HCT116 (cell line): ENCODE results near the gene SMPX. TPM values are rescaled to one million over a fixed set of nuclear protein-coding genes. Genes with fewer than 3 reads are reported as not detected.

Experiments used
- ATAC-seq: fragments of 200-7000 bp; cut with Tn5 transposase; 2 replicates; pipeline ENCODE4 v1.9.1; 2020; ENCODE audit warnings: mild to moderate bottlenecking, moderate library complexity
- BruUV-seq: library from RNA; stranded (reverse); fragments of 400-500 nt; replicated peaks from 2 replicates; lab custom pipeline; 2021; lab: Mats Ljungman, UMichigan
- CTCF ChIA-PET: fragments of 300-600 bp; sonication (Branson Sonifier 250); formaldehyde crosslinking; loops from one replicate; lab custom pipeline; 2021; ENCODE audit warnings: antibody characterized with exemption; lab: Charles Lee
- POLR2A ChIA-PET: fragments of 300-600, 350-600 bp; sonication (Branson Sonifier 250); formaldehyde crosslinking; loops from one replicate; lab custom pipeline; 2021; ENCODE audit warnings: antibody characterized with exemption; lab: Charles Lee
- RAD21 ChIA-PET, 2 experiments: fragments of 300-600 bp; sonication (Branson Sonifier 250); formaldehyde crosslinking; loops; one replicate each; lab custom pipeline; 2023; ENCODE audit warnings: low total read pairs in 2 of 2; ENCODE audit not compliant: uncharacterized antibody in 2 of 2, unreplicated experiment in 2 of 2, low non-redundant PET in 1 of 2; lab: Charles Lee
- DNase-seq: peaks from one replicate; pipeline ENCODE4 v3.0.0-alpha.2; 2010; ENCODE audit warnings: low read depth, low spot score
- H2AFZ ChIP-seq: fragments of 200-600 bp; shearing (Covaris generic), sonication (generic); 2 replicates; pipeline ENCODE4 v1.6.1; 2017; ENCODE audit warnings: low read depth, mixed run types, mixed read lengths, antibody characterized with exemption, low read length; ENCODE audit not compliant: poor library complexity, severe bottlenecking
- H3K27ac ChIP-seq: 2 replicates; pipeline ENCODE4 v1.5.1; 2012; ENCODE audit warnings: low read depth, low read length
- H3K27me3 ChIP-seq: fragments of 200-600 bp; sonication (generic); 2 replicates; pipeline ENCODE4 v1.6.1; 2016; ENCODE audit warnings: mixed run types, low read length, mixed read lengths; ENCODE audit not compliant: insufficient read depth
- H3K36me3 ChIP-seq, 2 experiments: fragments of 200-500 bp in 1 of 2; fragments of 200-600 bp in 1 of 2; sonication (Bioruptor generic) in 1 of 2; sonication (generic) in 1 of 2; 2 replicates each; pipeline versions ENCODE4 v1.5.1 to v1.6.1; 2014 to 2016; ENCODE audit warnings: low read length in 2 of 2, inconsistent platforms in 1 of 2, mixed read lengths in 1 of 2, mixed run types in 1 of 2; ENCODE audit not compliant: insufficient read depth in 2 of 2, control insufficient read depth in 1 of 2
- H3K4me1 ChIP-seq, 2 experiments: fragments of 200-600 bp in 1 of 2; sonication (generic) in 1 of 2; 2 replicates each; pipeline versions ENCODE4 v1.5.1 to v1.6.1; 2012 to 2017; ENCODE audit warnings: low read length in 2 of 2, inconsistent platforms in 1 of 2, mild to moderate bottlenecking in 1 of 2, mixed read lengths in 1 of 2, mixed run types in 1 of 2, moderate library complexity in 1 of 2; ENCODE audit not compliant: insufficient read depth in 2 of 2, control insufficient read depth in 1 of 2
- H3K4me2 ChIP-seq: fragments of 200-600 bp; sonication (generic); 2 replicates; pipeline ENCODE4 v1.6.1; 2017; ENCODE audit warnings: mixed run types, low read length, mixed read lengths
- H3K4me3 ChIP-seq, 2 experiments: fragments of 200-600 bp in 1 of 2; sonication (generic) in 1 of 2; replicated peaks in 1 of 2; 2 replicates each; pipeline ENCODE4 v1.5.1; 2011 to 2016; ENCODE audit warnings: low read length in 2 of 2, control low read depth in 1 of 2, low read depth in 1 of 2, mild to moderate bottlenecking in 1 of 2, mixed read lengths in 1 of 2, mixed run types in 1 of 2
- H3K79me2 ChIP-seq: fragments of 200-600 bp; sonication (generic); 2 replicates; pipeline ENCODE4 v1.6.1; 2017; ENCODE audit warnings: mild to moderate bottlenecking, mixed run types, low read length, moderate library complexity, mixed read lengths; ENCODE audit not compliant: insufficient read depth
- H3K9ac ChIP-seq: fragments of 200-600 bp; sonication (generic); 2 replicates; pipeline ENCODE4 v1.6.1; 2016; ENCODE audit warnings: low read length, mixed read lengths
- H3K9me2 ChIP-seq: fragments of 200-600 bp; sonication (generic), shearing (Covaris generic); 2 replicates; pipeline ENCODE4 v1.6.1; 2017; ENCODE audit warnings: mixed run types, mild to moderate bottlenecking, moderate library complexity; ENCODE audit not compliant: insufficient read depth
- H3K9me3 ChIP-seq, 2 experiments: fragments of 200-500 bp in 1 of 2; fragments of 200-600 bp in 1 of 2; sonication (Bioruptor generic) in 1 of 2; sonication (generic) in 1 of 2; 2 replicates each; pipeline ENCODE4 v1.6.1; 2014 to 2017; ENCODE audit warnings: low read length in 2 of 2, mixed read lengths in 2 of 2, inconsistent platforms in 1 of 2, low read depth in 1 of 2, mild to moderate bottlenecking in 1 of 2, mixed run types in 1 of 2, moderate library complexity in 1 of 2; ENCODE audit not compliant: control insufficient read depth in 1 of 2, insufficient read depth in 1 of 2
- H4K20me1 ChIP-seq: fragments of 200-600 bp; sonication (generic), shearing (Covaris generic); 2 replicates; pipeline ENCODE4 v1.6.1; 2017; ENCODE audit warnings: mixed run types, mild to moderate bottlenecking, moderate library complexity; ENCODE audit not compliant: insufficient read depth
- ATF3 ChIP-seq: IDR thresholded peaks from 2 replicates; pipeline ENCODE4 v1.6.1; 2012
- CEBPB ChIP-seq: IDR thresholded peaks from 2 replicates; pipeline ENCODE4 v1.6.1; 2012; ENCODE audit warnings: low read depth
- CTCF ChIP-seq, 3 experiments: fragments of 200-600 bp in 1 of 3; sonication (generic) in 1 of 3; IDR thresholded peaks in 2 of 3; conservative IDR thresholded peaks in 1 of 3; 2 replicates each; pipeline ENCODE4 v1.5.1; 2012 to 2017; ENCODE audit warnings: low read depth in 2 of 3, low read length in 2 of 3, antibody characterized with exemption in 1 of 3, borderline replicate concordance in 1 of 3, control low read depth in 1 of 3, mild to moderate bottlenecking in 1 of 3, mixed read lengths in 1 of 3, mixed run types in 1 of 3, moderate library complexity in 1 of 3; ENCODE audit not compliant: insufficient read depth in 1 of 3
- EZH2 ChIP-seq: fragments of 200-600 bp; sonication (generic); IDR thresholded peaks from 2 replicates; pipeline ENCODE4 v1.6.1; 2017; ENCODE audit warnings: antibody characterized with exemption, mixed run types
- EZH2phosphoT487 ChIP-seq: fragments of 200-600 bp; IDR thresholded peaks from 2 replicates; pipeline ENCODE4 v1.6.1; 2018; ENCODE audit warnings: antibody characterized with exemption, borderline replicate concordance
- FOSL1 ChIP-seq: IDR thresholded peaks from 2 replicates; pipeline ENCODE4 v1.6.1; 2012; ENCODE audit warnings: low read depth
- JUND ChIP-seq: IDR thresholded peaks from 2 replicates; pipeline ENCODE4 v1.6.1; 2012
- MAX ChIP-seq: IDR thresholded peaks from 2 replicates; pipeline ENCODE4 v1.6.1; 2012
- POLR2A ChIP-seq: IDR thresholded peaks from 2 replicates; pipeline ENCODE4 v1.7.0; 2011; ENCODE audit warnings: borderline replicate concordance; ENCODE audit not compliant: insufficient read depth, insufficient read length; ENCODE audit errors: extremely low read depth
- POLR2AphosphoS5 ChIP-seq: IDR thresholded peaks from 2 replicates; pipeline ENCODE4 v1.6.1; 2011; ENCODE audit warnings: mild to moderate bottlenecking, low read depth, low read length, moderate library complexity
- RAD21 ChIP-seq: IDR thresholded peaks from 2 replicates; pipeline ENCODE4 v1.6.1; 2012; ENCODE audit warnings: low read depth, mild to moderate bottlenecking
- SIN3A ChIP-seq: IDR thresholded peaks from 2 replicates; pipeline ENCODE4 v1.6.1; 2012; ENCODE audit warnings: low read depth
- SP1 ChIP-seq: IDR thresholded peaks from 2 replicates; pipeline ENCODE4 v1.6.1; 2012; ENCODE audit warnings: low read depth
- YY1 ChIP-seq: IDR thresholded peaks from 2 replicates; pipeline ENCODE4 v1.6.1; 2011; ENCODE audit warnings: low read length, low read depth, moderate library complexity, mild to moderate bottlenecking; ENCODE audit not compliant: insufficient replicate concordance; ENCODE audit errors: extremely low read depth
- ZFX ChIP-seq: fragments of 450-650 bp; IDR thresholded peaks from 2 replicates; pipeline ENCODE4 v1.6.1; 2017
- ZNF274 ChIP-seq: fragments of 200-500 bp; sonication (Bioruptor generic); IDR thresholded peaks from 2 replicates; pipeline ENCODE4 v1.6.1; 2014; ENCODE audit warnings: mild to moderate bottlenecking, low read depth, low read length, inconsistent platforms
- intact Hi-C: fragments of 100-400 bp; cut with micrococcal nuclease; formaldehyde crosslinking; loops from 2 replicates; pipeline ENCODE4 v1.10.0; 2022
- total RNA-seq: library from RNA; stranded (reverse); gene quantifications from one replicate; pipeline ENCODE4 v1.2.1, GENCODE V29; 2021; ENCODE audit not compliant: unreplicated experiment
- TF ChIP-seq, protein P1 (sequence below): IDR thresholded peaks from 2 replicates; pipeline ENCODE4 v1.6.1; 2011; ENCODE audit warnings: mild to moderate bottlenecking, low read length, moderate library complexity; ENCODE audit not compliant: insufficient replicate concordance; ENCODE audit errors: extremely low read depth

Gene SMPX
- total RNA-seq, 1 experiment from 2014 or later: 0.59 TPM

- peaks cover 39 to 44% of the 10 kb centered on the region in 2 experiments for H3K4me1 ChIP-seq
- no peaks in the 10 kb centered on the region for H3K27me3 ChIP-seq
- peak overlapping the region in 1 of 2 experiments; percentile 28; a peak in 2 of 4 replicates for H3K4me3 ChIP-seq
- peak overlapping the region; percentile 67 for H3K4me2 ChIP-seq
- H3K79me2 ChIP-seq: no peaks in the 10 kb centered on the region
- no peaks in the 10 kb centered on the region for H3K9me3 ChIP-seq
- H3K27ac ChIP-seq: no peak overlapping the region
- BruUV-seq: no TSS peak
- RAD21 ChIA-PET: no interaction called here
- DNase-seq (no peak), ATAC-seq (no peak)
- 0 out of 2 replicates have a peak overlapping the region, but pooled peaks have one; percentile 8 for H3K9ac ChIP-seq
- POLR2A ChIA-PET: no interaction called here
- H3K9me2 ChIP-seq: no peaks in the 10 kb centered on the region
- no peaks in the 10 kb centered on the region for H3K36me3 ChIP-seq
- H2AFZ ChIP-seq: peak overlapping the region; percentile 35
- CTCF ChIA-PET: no interaction called here
- H4K20me1 ChIP-seq: no peaks in the 10 kb centered on the region
- TF ChIP-seq SIN3A (no peak), MAX (no peak), FOSL1 (peak; percentile 22; the same call in 1 of the 2 replicates)
- intact Hi-C loops: no loop called here
These were observed 42.4 kb upstream of the SMPX start for GRCh38 chrX:21800344-21800770.

- no peak overlapping the region for H3K4me3 ChIP-seq
- H3K9me2 ChIP-seq: no peaks in the 10 kb centered on the region
- POLR2A ChIA-PET: no interaction called here
- no TSS peak for BruUV-seq
- no peak for DNase-seq
- intact Hi-C loops: no loop called here
- no peak overlapping the region; the same call in 1 of the 2 replicates for H3K27ac ChIP-seq
- H3K4me1 ChIP-seq: peaks cover 39 to 44% of the 10 kb centered on the region in 2 experiments
- ATAC-seq: no peak
- H3K79me2 ChIP-seq: no peaks in the 10 kb centered on the region
- no peaks in the 10 kb centered on the region for H3K36me3 ChIP-seq
- no peaks in the 10 kb centered on the region for H4K20me1 ChIP-seq
- H3K4me2 ChIP-seq: peak overlapping the region; percentile 67
- H2AFZ ChIP-seq: peak overlapping the region; percentile 35
- 0 out of 2 replicates have a peak overlapping the region, but pooled peaks have one; percentile 8 for H3K9ac ChIP-seq
- H3K27me3 ChIP-seq: no peaks in the 10 kb centered on the region
- CTCF ChIA-PET: no interaction called here
- RAD21 ChIA-PET: no interaction called here
- H3K9me3 ChIP-seq: no peaks in the 10 kb centered on the region
- TF ChIP-seq CTCF (IDR thresholded peaks at IDR 0.05 in 2 of 3, conservative IDR thresholded peaks at IDR 0.05 in 1 of 3; ENCODE audit: borderline replicate concordance in 1 of 3, insufficient read depth in 1 of 3, low read depth in 2 of 3, low read length in 2 of 3) (no peak), RAD21 (no peak), ATF3 (no peak), ZFX (no peak), EZH2phosphoT487 (no peak), POLR2AphosphoS5 (no peak), SP1 (no peak), CEBPB (no peak), YY1 (no peak), ZNF274 (no peak), POLR2A (no peak), EZH2 (no peak), MAX (no peak), JUND (no peak), FOSL1 (no peak)
- TF ChIP-seq, protein P1, sequence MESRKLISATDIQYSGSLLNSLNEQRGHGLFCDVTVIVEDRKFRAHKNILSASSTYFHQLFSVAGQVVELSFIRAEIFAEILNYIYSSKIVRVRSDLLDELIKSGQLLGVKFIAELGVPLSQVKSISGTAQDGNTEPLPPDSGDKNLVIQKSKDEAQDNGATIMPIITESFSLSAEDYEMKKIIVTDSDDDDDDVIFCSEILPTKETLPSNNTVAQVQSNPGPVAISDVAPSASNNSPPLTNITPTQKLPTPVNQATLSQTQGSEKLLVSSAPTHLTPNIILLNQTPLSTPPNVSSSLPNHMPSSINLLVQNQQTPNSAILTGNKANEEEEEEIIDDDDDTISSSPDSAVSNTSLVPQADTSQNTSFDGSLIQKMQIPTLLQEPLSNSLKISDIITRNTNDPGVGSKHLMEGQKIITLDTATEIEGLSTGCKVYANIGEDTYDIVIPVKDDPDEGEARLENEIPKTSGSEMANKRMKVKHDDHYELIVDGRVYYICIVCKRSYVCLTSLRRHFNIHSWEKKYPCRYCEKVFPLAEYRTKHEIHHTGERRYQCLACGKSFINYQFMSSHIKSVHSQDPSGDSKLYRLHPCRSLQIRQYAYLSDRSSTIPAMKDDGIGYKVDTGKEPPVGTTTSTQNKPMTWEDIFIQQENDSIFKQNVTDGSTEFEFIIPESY: no peak
These were observed 41.9 kb upstream of the SMPX start for GRCh38 chrX:21799767-21800166.
